Dermis lymphatic vessel endothelial cell (primary cell): Measurements from ENCODE around the gene TIE1. TPM values are rescaled to one million over a fixed set of nuclear protein-coding genes. Genes with fewer than 3 reads are reported as not detected.

Source experiments
- total RNA-seq: library from RNA; depleted of rRNA; stranded (reverse); fragments of >200 nt; gene quantifications from 2 replicates; pipeline ENCODE4 v1.2.1, GENCODE V29; 2014

TIE1 gene
- total RNA-seq: 962 and 1,146 TPM in 2 replicates

DNA sequence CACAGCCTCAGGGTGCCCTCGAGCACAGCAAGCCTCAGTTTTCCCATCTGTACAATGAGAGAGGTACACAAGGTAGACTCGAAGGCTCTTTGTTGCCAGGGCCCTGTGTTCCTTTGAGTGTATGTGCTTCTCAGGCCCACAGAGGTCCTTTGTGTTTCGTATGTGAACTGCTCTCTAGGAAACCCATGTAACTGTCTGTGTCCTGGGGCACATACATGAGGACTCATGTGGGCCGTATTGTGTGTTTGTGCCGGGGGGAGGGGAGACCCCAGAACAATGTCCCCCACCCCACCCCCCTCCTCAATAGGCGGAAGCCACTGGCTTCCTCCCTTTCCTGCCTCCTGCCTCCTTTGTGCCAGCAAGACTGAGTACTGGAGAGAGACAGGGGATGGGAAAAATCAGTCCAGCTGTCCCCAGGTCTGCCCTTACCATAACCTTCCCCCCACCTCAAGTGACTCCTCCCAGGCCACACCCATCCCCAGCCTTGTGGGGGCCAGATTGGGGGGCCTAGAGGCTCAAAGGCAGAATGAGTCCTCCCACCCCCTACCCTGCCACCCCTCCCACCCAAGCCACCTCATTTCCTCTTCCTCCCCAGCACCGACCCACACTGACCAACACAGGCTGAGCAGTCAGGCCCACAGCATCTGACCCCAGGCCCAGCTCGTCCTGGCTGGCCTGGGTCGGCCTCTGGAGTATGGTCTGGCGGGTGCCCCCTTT, at the start of gene TIE1:
TSS of gene TIE1 (plus strand) at position 605 of the 717 bp plus-strand sequence. CDS start at position 695, 90 bp downstream.

DNA sequence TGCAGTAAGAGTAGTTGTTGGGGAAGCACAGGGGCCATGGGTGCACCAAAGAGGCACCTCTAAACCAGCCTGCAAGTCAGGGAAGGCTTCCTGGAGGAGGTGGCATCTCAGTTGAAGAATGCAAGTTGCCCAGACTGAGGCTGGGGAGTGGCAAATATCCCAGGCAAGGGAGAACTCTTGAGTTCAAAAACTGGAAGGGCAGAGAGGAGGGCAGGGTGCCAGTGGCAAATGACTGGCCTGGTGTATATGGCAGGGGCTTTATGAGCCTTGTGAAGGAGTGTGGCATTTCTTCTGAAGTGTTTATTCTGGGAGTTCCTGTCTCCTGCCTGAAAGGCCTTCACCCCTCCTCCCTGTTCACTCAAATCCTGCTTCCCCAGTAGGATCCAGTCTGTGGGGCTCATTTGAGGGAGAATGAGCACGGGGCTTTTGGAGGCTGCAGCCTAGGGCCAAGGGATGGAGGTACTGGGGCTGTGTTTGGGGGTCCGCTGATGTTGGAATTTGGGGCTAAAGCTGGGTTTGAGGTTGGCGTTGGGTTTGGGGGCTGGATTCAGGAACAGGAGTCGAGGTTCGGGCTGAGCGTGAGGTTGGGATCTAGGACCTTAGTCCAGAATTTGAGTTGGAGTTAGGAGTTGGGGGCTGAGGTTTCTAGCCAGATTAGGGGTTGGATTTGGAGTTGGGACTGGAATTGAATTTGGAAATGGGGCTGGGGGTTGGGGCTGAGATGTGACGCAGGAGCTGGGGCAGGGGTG, 31.0 kb upstream of the TIE1 start, which contains the start of gene TMEM125:
TSS of gene TMEM125 (plus strand) at position 357 of the 749 bp plus-strand sequence. CDS start 2,740 bp downstream, outside the sequence.

DNA sequence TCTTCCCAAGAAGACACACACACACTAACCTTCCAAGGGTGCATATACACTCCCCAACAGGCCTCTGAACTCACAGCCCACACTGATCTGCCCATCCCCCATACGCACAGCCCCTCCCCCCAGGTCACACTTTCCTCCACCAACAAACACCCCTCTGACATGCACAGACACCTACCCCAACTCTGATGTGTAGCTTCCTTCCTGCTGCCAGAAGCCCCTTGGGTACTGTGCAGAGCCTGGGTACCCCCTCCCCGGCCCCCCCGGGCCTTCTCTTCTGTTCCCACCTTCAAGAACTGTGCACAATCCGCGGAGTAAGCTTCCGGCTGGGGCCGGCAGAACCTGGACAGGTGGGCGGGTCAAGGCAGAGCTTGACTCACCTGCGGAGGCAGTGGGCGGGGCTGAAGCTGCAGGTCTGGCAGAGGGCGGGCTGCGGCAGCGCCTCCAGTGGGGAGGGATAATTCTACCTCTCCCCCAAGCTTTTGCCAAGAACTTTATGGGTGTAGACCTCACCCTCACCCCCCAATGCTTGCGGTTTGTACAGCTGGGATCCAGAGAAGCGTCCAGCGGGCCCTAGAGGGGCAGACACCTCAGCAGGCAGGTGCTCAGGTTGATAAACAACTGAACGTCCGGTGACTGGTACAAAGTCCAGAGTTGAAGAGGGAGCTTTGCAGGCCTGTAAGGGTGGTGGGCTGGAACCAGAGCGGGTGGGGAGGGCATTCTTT, 15.4 kb upstream of the TIE1 start, which contains the start of gene C1orf210:
TSS of gene C1orf210 (minus strand) at position 313 of the 722 bp plus-strand sequence. CDS start 2,311 bp downstream, outside the sequence.

DNA sequence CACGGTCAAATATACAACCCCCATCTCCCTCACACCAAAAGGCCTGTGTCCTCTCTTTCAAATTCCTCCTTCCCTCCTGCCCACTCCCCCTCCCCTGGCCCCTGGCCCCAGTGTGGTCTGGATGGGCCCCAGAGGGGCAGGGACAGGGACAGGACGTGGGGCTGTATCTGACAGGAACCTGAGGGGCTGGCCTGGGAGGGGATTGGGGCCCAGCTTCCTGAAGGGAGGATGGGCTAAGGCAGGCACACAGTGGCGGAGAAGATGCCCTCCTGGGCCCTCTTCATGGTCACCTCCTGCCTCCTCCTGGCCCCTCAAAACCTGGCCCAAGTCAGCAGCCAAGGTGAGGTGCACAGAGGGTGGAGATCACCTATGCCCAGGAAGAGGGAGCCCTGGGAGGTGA, 36.8 kb downstream of the TIE1 start, which contains the start of gene MPL:
TSS of gene MPL (plus strand) at position 231 of the 400 bp plus-strand sequence. CDS start at position 262, 31 bp downstream.

DNA sequence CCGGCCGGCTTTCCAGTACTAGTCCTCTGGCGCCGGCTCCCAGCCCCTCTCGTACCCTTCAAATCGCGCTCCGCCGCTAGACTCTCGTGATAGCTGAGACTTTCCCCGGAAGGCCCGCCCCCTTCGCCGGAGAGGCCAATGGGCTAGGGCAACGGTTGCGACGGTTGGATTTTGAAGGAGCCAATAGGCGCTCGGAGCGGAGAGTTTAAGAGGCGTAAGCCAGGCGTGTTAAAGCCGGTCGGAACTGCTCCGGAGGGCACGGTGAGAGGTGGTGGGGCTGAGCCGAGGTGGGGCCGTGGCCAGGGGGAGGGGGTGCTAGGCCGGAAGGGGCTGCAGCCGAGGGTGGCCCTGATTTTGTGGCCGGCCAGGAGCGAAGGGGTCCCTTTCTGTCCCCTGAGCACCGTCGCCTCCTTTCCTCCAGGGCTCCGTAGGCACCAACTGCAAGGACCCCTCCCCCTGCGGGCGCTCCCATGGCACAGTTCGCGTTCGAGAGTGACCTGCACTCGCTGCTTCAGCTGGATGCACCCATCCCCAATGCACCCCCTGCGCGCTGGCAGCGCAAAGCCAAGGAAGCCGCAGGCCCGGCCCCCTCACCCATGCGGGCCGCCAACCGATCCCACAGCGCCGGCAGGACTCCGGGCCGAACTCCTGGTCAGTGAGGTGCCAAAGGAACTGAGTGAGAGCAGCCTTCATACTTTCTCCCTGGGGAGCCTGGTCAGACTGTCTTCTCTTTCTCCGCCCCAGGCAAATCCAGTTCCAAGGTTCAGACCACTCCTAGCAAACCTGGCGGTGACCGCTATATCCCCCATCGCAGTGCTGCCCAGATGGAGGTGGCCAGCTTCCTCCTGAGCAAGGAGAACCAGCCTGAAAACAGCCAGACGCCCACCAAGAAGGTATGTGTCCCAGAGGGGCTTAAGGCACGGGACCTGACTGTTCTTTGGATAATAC, 58.2 kb downstream of the TIE1 start, which contains the start of gene CDC20:
TSS of gene CDC20 (plus strand) at position 236 of the 948 bp plus-strand sequence. CDS start at position 471, 235 bp downstream.

DNA sequence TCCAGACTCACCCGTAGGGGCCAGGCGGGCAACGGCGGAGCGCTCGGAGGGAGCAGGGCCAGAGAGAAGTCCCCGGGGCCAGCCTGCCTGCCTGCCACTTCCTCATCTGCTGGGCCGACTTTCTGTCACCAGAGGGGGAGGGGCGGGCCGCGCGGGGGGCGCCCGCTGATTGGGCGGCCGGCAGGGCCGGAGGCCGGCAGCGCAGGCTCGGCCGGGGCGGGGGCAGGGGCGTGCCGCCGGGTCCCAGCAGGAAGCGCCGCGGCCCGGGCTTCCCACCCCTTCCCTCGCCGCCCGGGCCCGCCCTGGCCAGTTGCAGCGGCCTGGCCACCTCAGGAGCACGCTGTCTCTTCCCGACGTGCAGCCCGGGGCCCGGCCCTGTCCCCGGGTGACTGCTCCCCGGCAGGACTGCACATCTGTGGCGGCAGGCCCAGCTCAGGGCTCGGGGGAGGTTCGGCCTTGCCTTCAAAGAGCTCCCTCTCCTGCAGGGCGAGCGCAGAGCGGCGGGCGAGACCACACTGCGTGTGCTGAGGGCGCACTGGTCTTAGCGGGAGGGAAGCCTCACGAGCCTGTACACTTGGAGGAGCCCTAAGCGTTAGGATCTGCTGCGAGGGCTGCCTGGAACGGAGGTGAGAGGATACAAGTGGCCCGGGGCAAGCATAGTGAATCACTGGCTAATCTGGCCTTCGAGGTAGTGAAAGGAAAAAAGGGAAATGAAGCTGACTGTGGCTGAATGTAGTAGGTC, 67.3 kb downstream of the TIE1 start, which contains the start of gene ELOVL1:
TSS of gene ELOVL1 (minus strand) at position 108 of the 742 bp plus-strand sequence. CDS start 2,402 bp downstream, outside the sequence.

Other genes with a start within 250 kb of the TIE1 start
- gene EBNA1BP2, start 128.7 kb upstream of the TIE1 start, total RNA-seq: 51.4 and 64.0 TPM in 2 replicates
- gene CFAP57, start 128.7 kb upstream of the TIE1 start, total RNA-seq: 0.09 and 0.22 TPM in 2 replicates
- gene TMEM125, start 31.0 kb upstream of the TIE1 start, total RNA-seq: not detected in 2 replicates
- gene C1orf210, start 15.4 kb upstream of the TIE1 start, total RNA-seq: not detected in 2 replicates
- 0.09 and 0.11 TPM in 2 replicates for gene MPL, start 36.8 kb downstream of the TIE1 start, total RNA-seq
- gene CDC20, start 58.0 kb downstream of the TIE1 start, total RNA-seq: 8.3 and 10.1 TPM in 2 replicates
- 38.4 and 54.4 TPM in 2 replicates for gene ELOVL1, start 67.0 kb downstream of the TIE1 start, total RNA-seq
- 35.2 and 39.4 TPM in 2 replicates for gene MED8, start 88.8 kb downstream of the TIE1 start, total RNA-seq
- gene SZT2, start 88.9 kb downstream of the TIE1 start, total RNA-seq: 14.5 and 14.6 TPM in 2 replicates
- gene HYI, start 152.9 kb downstream of the TIE1 start, total RNA-seq: 24.5 and 82.0 TPM in 2 replicates
- gene PTPRF, start 229.9 kb downstream of the TIE1 start, total RNA-seq: 28.6 and 56.3 TPM in 2 replicates